ENCODE data around the gene EIF2B4.

Gene EIF2B4

GRCh38 chr2:27370026-27370815 is at the start of gene EIF2B4, which contains the start of gene SNX17:
Gene EIF2B4, minus strand, starts transcription at chr2:27370338. Its CDS starts 24 bp downstream, at chr2:27370314.
Gene SNX17, plus strand, starts transcription at chr2:27370616. Its CDS starts 128 bp downstream, at chr2:27370744.
- DNase-seq, result peak; percentile 100

- no peak for DNase-seq
Measured at GRCh38 chr2:27416151-27416550, 46.0 kb upstream of the EIF2B4 start.

- no peak for DNase-seq
Measured at GRCh38 chr2:27412419-27413152, 42.4 kb upstream of the EIF2B4 start.

- peak; percentile 92 for DNase-seq
Measured at GRCh38 chr2:27409321-27410073, 39.4 kb upstream of the EIF2B4 start, which contains the start of gene PPM1G. Gene PPM1G, minus strand, starts transcription at chr2:27409591. Its CDS starts 169 bp downstream, at chr2:27409422.

- DNase-seq, result no peak
Measured at GRCh38 chr2:27408601-27409320, 38.6 kb upstream of the EIF2B4 start.

GRCh38 chr2:27407798-27408491 is 37.8 kb upstream of the EIF2B4 start:
- peak; percentile 49 for DNase-seq

GRCh38 chr2:27400348-27401135 is 30.4 kb upstream of the EIF2B4 start:
- no peak for DNase-seq

- DNase-seq, result no peak
Measured at GRCh38 chr2:27398962-27399361, 28.8 kb upstream of the EIF2B4 start.

GRCh38 chr2:27393225-27393624 is 23.1 kb upstream of the EIF2B4 start:
- DNase-seq, result no peak

GRCh38 chr2:27390822-27391679 is 20.9 kb upstream of the EIF2B4 start:
- DNase-seq, result no peak

- no peak for DNase-seq
Measured at GRCh38 chr2:27381577-27382181, 11.5 kb upstream of the EIF2B4 start.

GRCh38 chr2:27380626-27381545 is 10.7 kb upstream of the EIF2B4 start, which contains the start of gene ZNF513:
Gene ZNF513, minus strand, starts transcription at chr2:27380734. Its CDS starts 208 bp downstream, at chr2:27380526.
- peak; percentile 96 for DNase-seq

- peak; percentile 37 for DNase-seq
Measured at GRCh38 chr2:27379836-27380625, 9.9 kb upstream of the EIF2B4 start.

- no peak for DNase-seq
Measured at GRCh38 chr2:27379383-27379835, 9.3 kb upstream of the EIF2B4 start.

- no peak for DNase-seq
Measured at GRCh38 chr2:27378809-27379290, 8.7 kb upstream of the EIF2B4 start.

- no peak for DNase-seq
Measured at GRCh38 chr2:27378096-27378808, 8.1 kb upstream of the EIF2B4 start.
